Measurements from ENCODE around the gene RGS13.
"Not testable (repeated sequence)": the region's sequence is repeated elsewhere in the genome, so short reads cannot be mapped to it uniquely, and the experiment has no call there.

Gene RGS13

GRCh38 chr1:192669174-192669573 lies 33.2 kb downstream of the RGS13 start:
- POLR2A ChIA-PET, result no interaction called here
- CTCF ChIA-PET, result no interaction called here
- no peak for DNase-seq (ENCODE audit: extremely low spot score)
- TF ChIP-seq FOXK2 (IDR thresholded peaks at IDR 0.05) (no peak), HDGF (IDR thresholded peaks at IDR 0.05; ENCODE audit: borderline replicate concordance) (no peak), SUZ12 (IDR thresholded peaks at IDR 0.05) (no peak), NFRKB (IDR thresholded peaks at IDR 0.05) (no peak), ELF4 (IDR thresholded peaks at IDR 0.05) (no peak), FOXA1 (IDR thresholded peaks at IDR 0.05) (no peak), TARDBP (IDR thresholded peaks at IDR 0.05) (no peak), ZNF384 (IDR thresholded peaks at IDR 0.05) (no peak)
- TF ChIP-seq, protein P1, sequence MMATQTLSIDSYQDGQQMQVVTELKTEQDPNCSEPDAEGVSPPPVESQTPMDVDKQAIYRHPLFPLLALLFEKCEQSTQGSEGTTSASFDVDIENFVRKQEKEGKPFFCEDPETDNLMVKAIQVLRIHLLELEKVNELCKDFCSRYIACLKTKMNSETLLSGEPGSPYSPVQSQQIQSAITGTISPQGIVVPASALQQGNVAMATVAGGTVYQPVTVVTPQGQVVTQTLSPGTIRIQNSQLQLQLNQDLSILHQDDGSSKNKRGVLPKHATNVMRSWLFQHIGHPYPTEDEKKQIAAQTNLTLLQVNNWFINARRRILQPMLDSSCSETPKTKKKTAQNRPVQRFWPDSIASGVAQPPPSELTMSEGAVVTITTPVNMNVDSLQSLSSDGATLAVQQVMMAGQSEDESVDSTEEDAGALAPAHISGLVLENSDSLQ (IDR thresholded peaks at IDR 0.05), result no peak

DNA sequence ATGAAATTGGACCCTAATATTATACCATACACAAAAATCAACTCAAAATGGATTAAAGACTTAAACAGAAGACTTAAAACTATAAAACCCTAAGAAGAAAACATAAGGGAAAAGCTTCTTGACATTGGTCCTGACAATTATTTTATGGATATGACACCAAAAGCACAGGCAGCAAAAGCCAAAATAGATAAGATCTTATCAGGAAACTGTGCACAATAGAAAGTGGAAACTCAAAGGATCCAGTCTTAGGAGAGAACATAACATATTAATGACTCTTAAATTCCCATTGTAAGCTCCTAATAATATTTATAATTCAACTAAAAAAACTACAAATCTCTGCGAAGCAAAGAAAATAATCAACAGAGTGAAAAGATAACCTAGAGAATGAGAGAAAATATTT lies 39.8 kb downstream of the RGS13 start:
- ChIA-PET POLR2A (no interaction called here), CTCF (no interaction called here)
- TF ChIP-seq CTBP1 (IDR thresholded peaks at IDR 0.05; ENCODE audit: borderline replicate concordance) (no peak), ZNF384 (IDR thresholded peaks at IDR 0.05) (no peak), ARNT (IDR thresholded peaks at IDR 0.05) (no peak), NFRKB (IDR thresholded peaks at IDR 0.05) (no peak), SUZ12 (IDR thresholded peaks at IDR 0.05) (no peak)
- no peak for DNase-seq (ENCODE audit: extremely low spot score)

GRCh38 chr1:192678099-192678498 lies 42.2 kb downstream of the RGS13 start:
- POLR2A ChIA-PET, result no interaction called here
- no peak for DNase-seq (ENCODE audit: extremely low spot score)
- TF ChIP-seq ARNT (IDR thresholded peaks at IDR 0.05) (no peak), TARDBP (IDR thresholded peaks at IDR 0.05) (no peak), LEF1 (IDR thresholded peaks at IDR 0.05; ENCODE audit: borderline replicate concordance) (no peak), FOXM1 (IDR thresholded peaks at IDR 0.05; ENCODE audit: borderline replicate concordance) (no peak), FOXA1 (IDR thresholded peaks at IDR 0.05) (no peak), NFRKB (IDR thresholded peaks at IDR 0.05) (no peak), CTBP1 (IDR thresholded peaks at IDR 0.05; ENCODE audit: borderline replicate concordance) (no peak), SP1 (IDR thresholded peaks at IDR 0.05) (no peak), HDGF (IDR thresholded peaks at IDR 0.05; ENCODE audit: borderline replicate concordance) (no peak), BHLHE40 (IDR thresholded peaks at IDR 0.05; ENCODE audit: borderline replicate concordance) (no peak), ZNF384 (IDR thresholded peaks at IDR 0.05) (no peak), SUZ12 (IDR thresholded peaks at IDR 0.05) (no peak), L3MBTL2 (conservative IDR thresholded peaks at IDR 0.05) (no peak), ELF4 (IDR thresholded peaks at IDR 0.05) (no peak), FOXK2 (IDR thresholded peaks at IDR 0.05) (no peak)
- TF ChIP-seq, protein P1 (IDR thresholded peaks at IDR 0.05), result no peak
- CTCF ChIA-PET, result no interaction called here

DNA sequence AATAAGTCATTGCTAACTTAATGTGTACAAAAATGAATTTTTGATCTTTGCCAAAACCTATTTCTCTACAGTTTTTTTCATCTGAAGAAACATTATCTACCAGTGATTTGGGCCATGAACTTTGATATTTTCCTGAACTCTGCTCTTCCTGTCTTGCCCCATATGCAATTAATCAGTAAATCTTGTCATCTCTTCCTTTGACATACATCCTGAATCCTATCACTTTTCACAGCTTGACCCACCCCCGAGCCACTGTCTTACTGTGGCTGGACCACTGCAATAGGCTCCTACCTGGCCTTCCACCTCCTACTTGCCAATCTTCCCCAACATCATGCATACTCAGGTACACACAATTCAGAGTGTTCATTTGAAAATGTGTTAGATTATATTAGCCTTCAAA lies 46.4 kb downstream of the RGS13 start:
- POLR2A ChIA-PET, result no interaction called here
- no peak for TF ChIP-seq SUZ12 (IDR thresholded peaks at IDR 0.05)
- no peak for TF ChIP-seq SP1 (IDR thresholded peaks at IDR 0.05)
- TF ChIP-seq, protein P1 (IDR thresholded peaks at IDR 0.05), result no peak
- no peak for TF ChIP-seq L3MBTL2 (conservative IDR thresholded peaks at IDR 0.05)
- no peak for TF ChIP-seq BHLHE40 (IDR thresholded peaks at IDR 0.05; ENCODE audit: borderline replicate concordance)
- TF ChIP-seq HDGF (IDR thresholded peaks at IDR 0.05; ENCODE audit: borderline replicate concordance), result no peak
- no peak for TF ChIP-seq NFRKB (IDR thresholded peaks at IDR 0.05)
- no peak for TF ChIP-seq LEF1 (IDR thresholded peaks at IDR 0.05; ENCODE audit: borderline replicate concordance)
- TF ChIP-seq ARNT (IDR thresholded peaks at IDR 0.05), result no peak
- no peak for TF ChIP-seq FOXA1 (IDR thresholded peaks at IDR 0.05)
- no peak for TF ChIP-seq ELF4 (IDR thresholded peaks at IDR 0.05)
- DNase-seq (ENCODE audit: extremely low spot score), result no peak
- CTCF ChIA-PET, result no interaction called here

GRCh38 chr1:192683081-192683480 lies 47.1 kb downstream of the RGS13 start:
- DNase-seq (ENCODE audit: extremely low spot score); POLR2A ChIA-PET; CTCF ChIA-PET: not testable (repeated sequence)

DNA sequence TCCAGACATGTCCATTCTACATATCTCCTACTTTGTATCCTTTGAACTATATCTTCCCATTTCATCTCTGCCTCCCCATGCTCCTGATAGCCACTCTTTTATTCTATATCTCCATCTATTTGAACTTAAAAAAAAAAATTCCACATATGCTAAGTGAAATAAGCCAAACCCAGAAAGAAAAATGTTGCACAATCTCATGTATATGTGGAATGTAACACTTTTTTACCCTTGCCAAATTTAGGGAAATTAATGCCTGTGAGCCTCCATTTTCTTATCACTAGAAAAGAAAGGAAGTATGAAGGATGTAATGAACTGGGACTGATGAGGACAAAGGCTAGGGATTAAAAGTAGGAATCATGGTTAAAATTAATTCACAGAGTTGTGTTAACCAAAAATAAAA lies 53.5 kb downstream of the RGS13 start:
- no peak for TF ChIP-seq FOXK2 (IDR thresholded peaks at IDR 0.05)
- no peak for TF ChIP-seq SP1 (IDR thresholded peaks at IDR 0.05)
- TF ChIP-seq FOXM1 (IDR thresholded peaks at IDR 0.05; ENCODE audit: borderline replicate concordance), result no peak
- no peak for TF ChIP-seq L3MBTL2 (conservative IDR thresholded peaks at IDR 0.05)
- no peak for TF ChIP-seq SUZ12 (IDR thresholded peaks at IDR 0.05)
- no peak for TF ChIP-seq HDGF (IDR thresholded peaks at IDR 0.05; ENCODE audit: borderline replicate concordance)
- TF ChIP-seq FOXA1 (IDR thresholded peaks at IDR 0.05), result no peak
- no peak for TF ChIP-seq NFRKB (IDR thresholded peaks at IDR 0.05)
- TF ChIP-seq ZNF384 (IDR thresholded peaks at IDR 0.05), result no peak
- TF ChIP-seq, protein P1 (IDR thresholded peaks at IDR 0.05), result no peak
- TF ChIP-seq BHLHE40 (IDR thresholded peaks at IDR 0.05; ENCODE audit: borderline replicate concordance), result no peak
- TF ChIP-seq TARDBP (IDR thresholded peaks at IDR 0.05), result no peak
- no peak for TF ChIP-seq ARNT (IDR thresholded peaks at IDR 0.05)
- TF ChIP-seq CTBP1 (IDR thresholded peaks at IDR 0.05; ENCODE audit: borderline replicate concordance), result no peak
- CTCF ChIA-PET, result no interaction called here
- POLR2A ChIA-PET, result no interaction called here
- no peak for DNase-seq (ENCODE audit: extremely low spot score)

All from HEK293T (cell line).